H1 (cell line): Measurements from ENCODE around the gene NCKIPSD.

ENCODE experiments used
- EZH2 ChIP-seq: fragments of 200-600 bp; sonication (generic); IDR thresholded peaks from 2 replicates; pipeline ENCODE4 v1.7.1; 2012; ENCODE audit warnings: low read depth, mild to moderate bottlenecking, moderate library complexity, low read length, inconsistent platforms; ENCODE audit not compliant: severe bottlenecking
- JUND ChIP-seq: IDR thresholded peaks from 2 replicates; pipeline ENCODE4 v1.6.1; 2011; ENCODE audit warnings: mild to moderate bottlenecking, improper control_type of control experiment, low read length

DNA sequence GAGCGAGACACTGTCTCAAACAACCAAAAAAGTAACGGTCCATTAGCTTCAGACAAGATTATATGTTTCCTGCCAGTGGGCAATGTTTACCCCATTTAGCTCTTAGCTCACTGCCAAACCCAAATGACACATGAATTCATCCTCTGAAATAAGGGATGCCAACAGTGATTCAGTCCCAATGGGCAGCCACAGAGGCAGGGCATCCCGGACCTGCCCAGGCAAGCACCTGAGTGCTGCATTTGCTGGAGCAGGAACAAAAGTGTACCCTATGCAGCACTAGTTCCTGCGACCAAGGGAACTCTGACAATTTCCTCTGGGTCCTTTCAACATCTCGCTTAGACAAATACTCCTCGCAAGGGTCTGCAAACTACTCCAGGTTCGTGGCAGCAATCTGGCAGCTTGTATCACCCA is 23.3 kb upstream of the NCKIPSD start:
- TF ChIP-seq EZH2 (no peak), JUND (no peak)
